ENCODE measurements around the gene OST4.

Gene OST4

DNA sequence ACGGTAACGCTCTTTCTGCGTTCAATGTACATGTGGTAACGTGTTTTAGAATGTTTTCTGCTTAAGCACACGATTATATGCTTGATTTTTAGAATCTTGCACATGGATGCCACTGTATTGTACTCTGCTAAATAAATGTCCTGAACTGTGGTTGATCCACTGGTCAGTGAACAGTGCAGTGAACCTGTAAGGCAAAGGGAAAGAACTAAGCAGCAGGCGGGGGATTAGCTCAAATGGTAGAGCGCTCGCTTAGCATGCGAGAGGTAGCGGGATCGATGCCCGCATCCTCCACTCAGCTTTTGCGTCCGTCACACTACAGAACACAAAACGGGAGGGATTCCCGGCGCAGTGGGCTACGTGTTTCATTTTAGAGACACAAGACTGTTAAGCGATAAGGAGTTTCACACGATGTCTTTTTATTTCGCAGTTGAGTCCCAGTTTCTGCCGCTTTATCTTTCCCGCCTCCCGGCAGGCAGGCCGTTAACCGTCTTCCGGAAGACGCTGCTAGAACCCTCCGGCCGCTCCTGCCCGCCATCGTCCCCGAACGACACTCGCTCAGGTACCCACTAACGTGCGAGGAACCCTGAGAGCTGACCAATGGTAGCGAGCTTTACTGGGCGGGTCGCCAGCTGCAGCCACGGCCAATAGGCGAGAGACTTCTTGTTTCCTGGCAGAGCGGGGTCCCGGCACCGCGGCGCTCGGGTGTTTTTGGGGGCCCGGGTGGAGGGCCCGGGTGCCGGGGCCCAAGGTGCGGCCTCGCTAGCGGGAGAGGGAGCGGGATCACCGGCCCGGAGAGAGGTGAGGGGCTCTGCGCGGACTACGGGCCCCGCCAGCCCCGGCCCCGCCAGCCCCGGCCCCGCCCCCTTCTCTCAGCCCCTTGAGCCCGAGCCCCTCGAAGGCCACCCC is 20.2 kb downstream of the OST4 start, which contains the start of gene AGBL5:
TSS of gene AGBL5 (plus strand) at position 673 of the 906 bp plus-strand sequence. CDS start 1,291 bp downstream, outside the sequence.
- DNase-seq, result peak; percentile 71

DNA sequence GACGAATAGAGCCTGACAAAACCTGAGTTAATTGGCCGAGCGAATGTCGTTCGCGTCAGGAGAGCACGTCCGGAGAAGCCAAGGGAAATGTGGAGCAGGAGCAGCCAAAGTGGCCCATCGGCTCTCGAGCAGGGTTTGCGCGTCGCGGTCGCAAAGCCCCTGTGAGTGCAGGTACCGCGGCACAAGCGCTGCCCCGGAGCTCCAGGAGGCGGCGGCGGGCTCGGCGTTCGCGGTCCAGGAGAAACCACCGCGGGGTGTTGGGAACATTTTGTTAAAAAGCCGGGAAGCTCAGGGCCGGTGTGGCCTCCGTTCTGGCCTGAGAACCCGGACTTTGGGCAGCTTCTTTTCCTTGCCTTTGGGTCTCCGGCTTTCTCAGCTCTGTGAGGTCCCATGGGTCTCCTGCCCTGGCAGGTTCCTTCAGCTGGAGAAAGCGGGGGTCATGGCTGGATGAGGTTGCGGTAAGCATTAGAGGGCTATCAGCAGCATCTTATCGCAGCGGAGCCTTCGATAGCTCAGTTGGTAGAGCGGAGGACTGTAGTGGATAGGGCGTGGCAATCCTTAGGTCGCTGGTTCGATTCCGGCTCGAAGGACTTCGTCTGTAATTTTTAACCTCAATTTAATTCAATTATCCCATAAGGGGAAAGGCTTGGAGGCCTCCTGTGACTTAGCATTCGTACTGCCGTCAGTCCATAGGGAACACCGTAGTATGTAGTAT is 21.0 kb downstream of the OST4 start:
- DNase-seq, result peak; percentile 92

DNA sequence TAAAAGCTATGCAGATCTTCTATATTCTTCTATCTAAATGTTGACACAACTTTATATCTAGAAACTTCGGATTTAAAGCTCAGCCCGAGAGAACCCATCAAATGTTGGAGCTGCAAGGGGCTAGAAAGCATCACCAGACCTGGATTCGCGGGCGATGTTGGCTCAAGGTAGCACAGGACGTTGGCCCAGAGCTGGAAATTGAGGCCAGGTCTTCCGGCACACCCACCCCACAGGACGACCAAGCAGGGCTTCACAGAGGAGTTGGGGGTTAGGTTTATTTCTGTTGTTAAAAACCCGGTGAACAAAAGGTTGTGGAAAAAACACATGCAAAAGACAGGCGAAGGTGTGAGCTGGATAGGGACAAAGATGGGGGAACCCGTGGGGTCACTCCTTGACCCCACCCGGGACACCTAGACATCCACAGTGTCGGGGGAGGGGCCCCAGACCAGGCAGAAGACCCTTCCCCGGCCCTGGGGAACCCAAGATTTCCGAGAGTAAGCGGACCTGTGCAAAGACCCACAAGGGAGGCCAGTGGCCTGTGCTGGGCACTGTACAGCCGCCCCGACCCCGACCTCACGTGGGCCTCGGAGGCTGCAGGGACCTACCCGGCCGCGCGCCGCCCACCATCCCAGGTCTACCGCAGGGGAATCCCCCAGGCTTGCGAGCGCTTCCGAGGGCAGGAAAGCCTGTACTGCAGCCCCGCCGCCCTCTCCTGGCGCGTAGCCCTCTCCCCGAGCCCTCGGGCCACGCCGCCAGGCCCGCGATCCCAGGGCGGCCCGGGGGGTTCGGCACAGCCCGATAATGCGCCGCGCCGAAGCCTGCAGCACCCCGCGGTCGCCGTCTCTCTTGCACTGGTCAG is 21.8 kb downstream of the OST4 start:
- DNase-seq, result no peak

DNA sequence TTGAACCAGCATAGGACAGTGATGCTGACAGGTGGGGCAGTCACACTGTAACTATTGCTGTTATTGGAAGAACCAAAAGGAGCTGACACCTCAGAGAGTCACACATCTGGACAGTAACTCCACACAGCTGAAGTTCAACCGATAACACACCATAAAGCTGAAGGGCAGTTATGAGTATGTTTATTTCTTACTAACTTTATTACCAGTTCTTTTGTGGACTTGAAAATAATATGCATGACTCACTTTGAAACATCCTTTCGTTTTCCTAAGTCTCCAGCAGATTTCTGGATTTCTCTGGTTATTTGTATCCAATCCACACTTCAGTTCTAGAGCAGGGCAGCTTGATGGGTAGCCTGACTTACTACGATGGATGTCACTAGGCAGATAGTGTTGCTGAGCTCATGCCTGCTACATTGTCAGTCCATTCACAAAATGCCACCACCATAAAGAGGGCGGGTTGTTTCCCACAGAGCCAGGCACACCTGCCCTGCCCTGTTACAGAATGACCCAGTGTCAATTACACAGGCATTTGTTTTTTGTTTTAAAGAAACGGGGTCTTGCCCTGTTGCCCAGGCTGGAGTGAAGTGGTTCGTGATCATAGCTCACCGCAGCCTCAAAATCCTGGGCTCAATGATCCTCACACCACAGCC is 28.3 kb downstream of the OST4 start:
- no peak for DNase-seq

DNA sequence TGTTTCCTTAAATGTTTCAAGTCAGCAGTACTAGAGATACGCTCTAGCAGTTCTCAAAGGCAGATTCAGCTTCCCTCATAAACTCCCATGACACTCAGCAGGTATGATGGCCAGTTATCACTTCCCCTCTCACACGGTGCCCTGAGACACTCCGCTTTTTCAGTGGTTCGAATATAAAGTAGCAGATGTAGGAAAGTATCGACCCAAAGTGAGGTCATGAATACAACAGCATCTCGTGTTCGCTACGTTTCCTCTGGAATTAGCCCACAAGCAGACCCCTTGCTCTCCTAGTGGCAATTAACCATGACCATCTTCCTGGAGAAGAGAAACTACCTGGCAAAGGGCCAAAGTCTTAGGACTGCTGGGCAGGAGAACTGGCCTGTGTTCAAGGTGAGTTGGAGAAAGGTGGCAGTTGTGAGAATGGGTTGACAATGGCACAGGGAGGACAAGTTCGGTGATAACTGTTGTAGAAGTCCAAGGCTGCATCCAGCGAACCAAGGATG is 29.2 kb downstream of the OST4 start:
- DNase-seq, result no peak

DNA sequence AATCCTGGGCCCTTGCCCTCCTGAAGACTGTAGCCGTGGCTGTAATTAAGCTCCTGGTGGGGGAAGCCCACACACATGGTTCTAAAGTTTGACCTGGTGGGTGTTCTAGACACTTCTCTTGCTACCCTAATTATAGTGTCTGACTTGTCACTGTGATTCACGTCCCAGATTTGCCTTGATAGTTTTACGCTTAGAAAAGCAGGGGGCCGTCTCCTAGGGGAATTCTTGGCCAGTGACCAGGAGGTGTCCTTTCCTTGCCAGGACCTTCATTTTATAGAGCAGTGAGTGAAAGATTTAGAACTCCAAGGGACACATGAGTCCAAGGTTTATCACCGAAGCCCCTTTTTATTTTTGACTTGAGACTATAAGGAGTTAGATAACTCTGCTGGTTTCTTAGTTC is 29.7 kb downstream of the OST4 start:
- no peak for DNase-seq

DNA sequence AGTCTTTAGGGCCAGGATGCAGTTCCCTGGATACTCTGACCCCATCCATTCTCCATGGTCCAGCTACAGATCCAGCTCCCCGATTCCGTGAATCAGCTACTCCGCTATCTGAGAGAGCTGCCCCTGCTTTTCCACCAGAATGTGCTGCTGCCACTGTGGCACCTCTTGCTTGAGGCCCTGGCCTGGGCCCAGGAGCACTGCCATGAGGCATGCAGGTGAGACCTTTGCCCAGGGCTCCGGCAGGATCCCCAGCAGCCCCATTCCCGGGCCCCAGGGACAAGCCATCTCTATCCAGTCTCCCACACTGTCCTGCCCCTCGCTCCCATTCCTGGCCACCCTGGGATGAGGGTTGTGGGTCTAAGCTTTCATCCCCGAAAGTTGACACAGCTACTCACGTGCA is 31.2 kb downstream of the OST4 start:
- DNase-seq, result no peak

DNA sequence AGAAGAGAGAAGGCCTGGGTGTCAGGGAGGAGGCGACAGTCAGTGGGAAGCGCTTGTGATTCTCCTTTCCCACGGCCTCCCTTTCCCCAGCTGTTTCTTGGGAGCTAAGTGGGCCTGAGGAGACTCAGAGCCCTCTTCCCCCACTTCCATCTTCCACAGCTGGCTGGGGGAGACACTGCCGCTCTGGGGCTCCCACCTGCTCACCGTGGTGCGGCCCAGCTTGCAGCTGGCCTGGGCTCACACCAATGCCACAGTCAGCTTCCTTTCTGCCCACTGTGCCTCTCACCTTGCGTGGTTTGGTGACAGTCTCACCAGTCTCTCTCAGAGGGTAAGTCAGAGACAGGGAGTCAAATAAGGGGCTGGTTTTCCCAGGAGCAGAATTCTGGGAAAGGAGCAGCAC is 31.6 kb downstream of the OST4 start:
- DNase-seq, result no peak

DNA sequence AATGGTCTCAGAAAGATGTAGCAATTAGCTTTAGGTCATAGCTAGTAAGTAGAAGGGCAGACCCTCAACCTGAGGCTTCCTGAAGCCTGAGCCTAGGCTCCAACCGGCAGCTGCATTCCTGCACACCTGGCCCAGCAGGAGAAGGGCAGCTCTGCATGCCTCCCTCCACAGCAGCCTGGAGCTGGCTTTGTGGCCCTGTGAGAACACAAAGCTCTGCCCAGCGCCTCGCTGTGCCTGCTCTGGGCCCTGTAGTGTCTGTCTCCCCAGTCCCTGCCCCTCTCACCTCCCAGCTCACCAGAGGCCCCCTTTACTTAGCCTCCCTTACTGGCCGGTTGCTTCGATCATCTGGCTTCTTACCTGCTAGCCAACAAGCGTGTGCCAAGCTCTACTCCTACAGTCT is 32.0 kb downstream of the OST4 start:
- no peak for DNase-seq

DNA sequence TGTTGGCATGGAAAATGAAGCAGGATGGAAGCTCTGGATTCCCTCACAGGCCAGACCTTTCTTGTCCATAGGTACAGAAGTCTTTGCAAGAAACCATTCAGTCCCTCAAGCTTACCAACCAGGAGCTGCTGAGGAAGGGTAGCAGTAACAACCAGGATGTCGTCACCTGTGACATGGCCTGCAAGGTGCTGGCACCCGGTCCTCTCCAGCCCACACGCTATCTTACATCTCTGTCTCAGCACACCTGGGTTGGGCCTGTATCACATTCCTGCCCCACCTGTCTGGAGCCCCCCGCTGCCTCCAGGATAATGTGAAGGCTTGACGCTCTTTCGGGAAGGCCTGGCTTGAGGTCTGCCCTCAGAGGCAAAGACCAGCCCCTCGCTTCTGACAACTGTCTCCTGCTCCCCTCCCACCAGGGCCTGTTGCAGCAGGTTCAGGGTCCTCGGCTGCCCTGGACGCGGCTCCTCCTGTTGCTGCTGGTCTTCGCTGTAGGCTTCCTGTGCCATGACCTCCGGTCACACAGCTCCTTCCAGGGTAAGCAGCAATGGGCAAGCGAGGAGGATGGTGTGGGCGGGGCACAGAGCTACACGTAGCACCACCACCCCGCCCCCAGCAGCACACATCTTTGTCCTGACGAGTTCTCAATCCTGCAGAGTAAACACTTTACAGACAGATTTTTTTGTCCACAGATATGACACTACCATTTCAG is 32.7 kb downstream of the OST4 start:
- DNase-seq, result no peak

DNA sequence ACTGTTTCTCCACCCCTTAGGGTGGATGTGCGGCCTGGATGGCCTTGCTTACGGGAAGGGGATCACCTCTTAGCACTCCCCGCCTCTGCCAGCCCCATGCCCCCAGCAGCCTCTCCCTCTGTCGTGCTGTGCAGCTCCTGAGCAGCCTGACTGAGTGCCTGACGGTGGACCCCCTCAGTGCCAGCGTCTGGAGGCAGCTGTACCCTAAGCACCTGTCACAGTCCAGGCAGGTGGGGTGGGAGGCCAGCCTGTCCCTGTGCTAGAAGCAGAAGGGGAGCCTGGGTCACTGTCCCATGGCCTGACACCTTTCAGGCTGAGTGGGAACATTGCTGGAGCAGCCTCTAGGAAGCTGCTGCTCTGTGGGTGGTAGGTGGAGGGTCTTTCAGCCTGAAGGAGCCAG is 33.4 kb downstream of the OST4 start:
- no peak for DNase-seq

DNA sequence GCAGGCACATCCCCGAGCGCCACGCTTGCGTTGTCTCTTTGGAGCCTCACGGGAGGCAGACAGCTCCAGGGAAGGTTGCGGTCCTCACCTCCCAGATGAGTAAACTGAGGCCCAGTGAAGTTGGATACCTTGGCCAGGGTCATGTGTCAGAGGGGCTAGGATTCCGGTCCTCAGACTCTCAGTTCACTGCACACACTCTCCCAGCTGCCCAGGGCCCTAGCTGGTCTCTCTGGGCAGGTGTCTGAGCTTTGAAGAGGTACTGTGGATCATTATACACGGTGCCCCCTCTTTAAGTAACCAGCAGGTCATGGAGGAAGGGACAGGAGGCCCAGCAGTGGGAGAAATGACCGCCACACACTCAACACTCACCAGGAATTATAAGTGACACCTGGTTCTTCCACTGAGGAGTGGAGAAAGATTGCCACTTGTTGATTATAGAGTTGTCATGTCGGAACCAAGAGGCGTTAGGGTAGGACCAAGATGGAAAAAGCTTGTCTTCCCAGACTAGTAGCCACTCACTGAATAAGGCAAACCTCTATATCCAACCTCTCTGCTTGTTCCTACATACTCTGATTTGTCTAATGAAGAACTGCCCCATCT is 38.1 kb downstream of the OST4 start:
- no peak for DNase-seq

DNA sequence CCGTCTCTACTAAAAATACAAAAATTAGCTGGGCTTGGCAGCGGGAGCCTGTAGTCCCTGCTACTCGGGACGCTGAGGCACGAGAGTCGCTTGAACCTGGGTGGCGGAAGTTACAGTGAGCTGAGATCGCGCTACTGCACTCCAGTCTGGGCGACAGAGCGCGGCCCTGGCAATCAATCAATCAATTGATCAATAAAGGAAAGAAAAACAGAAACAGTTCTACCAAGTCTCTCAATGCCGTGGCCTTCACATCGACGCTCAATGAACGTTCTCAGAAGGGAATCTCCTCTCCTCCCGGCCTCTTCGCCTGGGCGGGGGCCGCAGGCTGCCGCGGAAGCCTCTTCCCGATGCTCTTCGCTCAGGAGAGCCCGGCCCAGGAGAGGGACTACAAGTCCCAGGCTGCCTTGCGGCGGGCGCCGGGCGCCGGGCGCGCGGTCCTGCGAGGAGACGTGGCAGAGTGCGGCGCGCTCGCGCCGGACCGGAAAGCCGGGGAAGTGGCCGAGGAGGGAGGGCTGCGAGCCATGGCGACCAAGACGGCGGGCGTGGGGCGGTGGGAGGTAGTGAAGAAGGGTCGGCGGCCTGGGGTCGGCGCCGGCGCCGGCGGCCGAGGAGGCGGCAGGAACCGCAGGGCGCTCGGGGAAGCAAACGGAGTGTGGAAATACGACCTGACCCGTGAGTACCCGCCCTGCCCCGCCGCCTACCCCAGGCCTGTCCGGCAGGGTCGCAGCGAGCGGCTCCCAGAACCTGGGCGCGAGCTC is 38.8 kb downstream of the OST4 start, which contains the start of gene TMEM214:
TSS of gene TMEM214 (plus strand) at position 471 of the 758 bp plus-strand sequence. CDS start at position 522, 51 bp downstream.
- peak; percentile 77 for DNase-seq

DNA sequence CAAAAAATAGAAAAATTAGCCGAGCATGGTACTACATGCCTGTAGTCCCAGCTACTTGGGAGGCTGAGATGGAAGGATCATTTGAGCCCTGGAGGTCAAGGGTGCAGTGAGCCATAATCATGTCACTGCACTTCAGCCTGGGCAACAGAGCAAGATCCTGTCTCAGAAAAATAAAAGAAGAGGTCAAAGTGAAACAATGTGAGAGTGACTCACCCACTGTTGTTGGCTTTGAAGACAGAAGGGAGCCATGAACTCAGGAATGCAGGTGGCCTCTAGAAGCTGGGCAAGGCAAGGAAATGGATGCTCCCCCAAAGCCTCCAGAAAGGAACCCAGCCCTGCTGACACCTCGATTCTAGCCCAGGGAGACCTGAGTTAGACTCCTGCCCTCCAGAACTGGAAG is 42.4 kb downstream of the OST4 start:
- no peak for DNase-seq

DNA sequence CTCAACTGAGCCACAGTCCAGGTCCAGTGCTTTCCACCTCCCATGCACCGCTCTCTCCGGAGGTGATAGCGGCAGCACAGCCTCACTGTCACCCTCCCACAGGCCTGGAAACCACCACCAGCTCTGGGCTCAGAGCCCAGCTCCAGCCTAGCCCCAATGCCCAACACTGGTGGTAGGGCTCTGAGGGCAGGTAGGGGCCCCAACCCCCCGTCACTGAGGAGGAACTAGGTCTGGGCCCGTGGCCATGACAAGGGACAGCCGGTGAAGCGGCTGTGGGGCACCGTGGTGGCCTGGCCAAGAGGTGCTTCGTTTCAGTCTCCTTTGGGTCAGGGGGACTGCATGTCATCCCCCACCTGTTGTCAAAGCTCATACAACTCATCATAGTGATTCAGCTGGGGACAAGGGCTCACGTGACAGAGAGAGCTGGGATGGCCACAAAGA is 44.2 kb downstream of the OST4 start:
- no peak for DNase-seq

DNA sequence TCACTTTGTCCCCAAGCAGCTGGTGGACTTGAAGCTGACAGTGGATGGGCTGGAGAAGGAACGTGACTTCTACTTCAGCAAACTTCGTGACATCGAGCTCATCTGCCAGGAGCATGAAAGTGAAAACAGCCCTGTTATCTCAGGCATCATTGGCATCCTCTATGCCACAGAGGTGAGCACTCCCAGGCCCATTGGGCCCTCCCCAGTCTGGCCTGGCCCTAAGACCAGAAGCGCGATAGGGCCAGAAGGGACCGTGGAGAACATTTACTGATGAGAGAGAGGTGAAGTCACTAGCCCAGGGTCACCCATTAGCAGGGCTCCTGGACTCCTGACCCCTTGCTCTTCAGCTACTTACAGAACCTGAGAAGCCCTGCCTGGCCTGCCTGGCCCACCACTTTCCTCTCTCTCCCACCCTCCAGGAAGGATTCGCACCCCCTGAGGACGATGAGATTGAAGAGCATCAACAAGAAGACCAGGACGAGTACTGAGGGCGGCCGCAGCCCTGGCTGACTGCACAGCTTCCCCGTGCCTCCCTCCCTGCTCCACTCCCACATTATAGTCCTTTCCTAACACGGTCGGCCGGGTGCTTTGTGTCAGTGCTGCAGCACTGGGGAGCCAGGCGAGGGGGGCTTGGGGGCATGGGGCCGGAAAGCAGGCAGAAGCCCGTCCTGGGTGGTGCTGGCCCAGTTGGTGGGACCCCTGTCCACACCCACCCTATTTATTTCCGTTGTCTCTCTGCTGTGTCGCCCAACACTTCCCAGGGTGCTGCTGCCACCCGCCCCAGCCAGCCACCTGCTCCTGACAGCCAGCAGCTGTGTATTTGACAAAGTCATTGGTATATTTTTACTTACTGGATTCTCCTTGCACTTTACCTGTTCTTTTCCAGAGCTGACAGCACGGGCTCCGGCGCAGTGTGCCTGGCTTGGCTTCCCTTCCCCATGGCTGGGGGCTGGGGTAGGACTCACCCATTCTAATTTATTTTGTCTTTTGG is 45.3 kb downstream of the OST4 start:
- peak; percentile 19 for DNase-seq

DNA sequence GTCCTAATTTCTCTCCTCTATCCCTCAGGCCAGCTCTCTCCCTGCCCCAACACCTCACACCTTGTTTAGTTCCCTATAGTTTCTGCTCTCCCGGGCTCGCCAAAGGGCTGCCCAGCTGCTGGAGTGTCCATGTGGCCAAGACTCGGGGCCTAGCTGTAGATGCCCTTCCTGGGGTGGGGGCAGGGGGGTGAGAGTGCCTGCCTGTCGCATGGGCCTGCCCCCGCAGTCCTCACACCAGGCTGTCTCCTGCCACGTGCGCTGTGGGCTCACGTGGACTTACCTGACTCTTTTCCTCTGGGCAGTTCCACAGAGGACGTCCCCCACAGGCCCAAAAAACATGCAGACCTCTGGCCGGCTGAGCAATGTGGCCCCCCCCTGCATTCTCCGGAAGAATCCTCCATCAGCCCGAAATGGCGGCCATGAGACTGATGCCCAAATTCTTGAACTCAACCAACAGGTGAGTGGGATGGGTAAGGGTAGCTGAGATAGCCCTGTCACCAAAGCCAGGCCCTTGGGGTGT is 46.1 kb downstream of the OST4 start:
- DNase-seq, result no peak

DNA sequence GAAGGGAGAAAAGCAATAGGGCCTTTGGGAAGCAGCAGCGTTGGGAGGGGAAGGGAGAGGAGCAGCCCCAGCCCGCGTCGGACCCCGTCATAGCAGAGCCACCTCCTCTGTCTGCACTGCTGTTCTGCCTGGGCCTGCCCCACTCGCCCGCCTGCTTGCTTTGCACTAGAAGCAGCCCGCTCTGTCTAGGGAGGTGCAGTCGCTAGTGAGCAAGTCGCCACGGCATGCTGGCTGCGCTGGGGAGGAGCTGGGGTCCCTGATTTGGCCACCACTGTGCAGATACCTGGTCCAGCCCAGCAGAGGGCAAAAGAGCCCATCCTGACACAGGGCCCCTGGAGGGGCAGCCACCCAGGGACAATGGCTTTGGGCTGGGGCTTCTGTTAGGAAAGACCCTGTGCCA is 46.6 kb downstream of the OST4 start:
- no peak for DNase-seq

DNA sequence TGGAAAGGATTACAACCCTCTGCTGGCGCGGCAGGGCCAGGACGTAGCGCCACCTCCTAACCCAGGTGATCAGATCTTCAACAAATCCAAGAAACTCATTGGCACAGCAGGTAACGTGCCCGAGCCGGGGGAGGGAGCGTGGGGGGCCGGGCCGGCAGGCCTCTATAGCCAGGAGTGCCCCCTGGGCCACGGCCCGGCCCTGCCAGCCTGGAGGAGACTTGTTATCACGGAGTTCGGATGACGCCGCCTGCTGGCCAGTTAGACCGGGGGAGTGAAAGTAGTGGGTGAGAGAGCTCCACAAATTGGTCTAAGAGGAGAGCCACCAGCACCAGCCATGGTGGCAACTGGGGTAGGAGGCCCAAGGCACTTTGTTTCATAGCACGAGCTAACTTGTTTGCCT is 47.3 kb downstream of the OST4 start:
- DNase-seq, result no peak

All from NCI-H2081 treated with DMSO at 0.1 percent for 48 hours (cell line).